ENCODE measurements around the gene COMMD1.

- no peak for TF ChIP-seq EZH2 (IDR thresholded peaks at IDR 0.05; ENCODE audit: borderline replicate concordance, insufficient read depth, low read length, poor library complexity, severe bottlenecking)
- TF ChIP-seq REST (IDR thresholded peaks at IDR 0.05; ENCODE audit: borderline replicate concordance), result no peak
- no peak for TF ChIP-seq EP300 (conservative IDR thresholded peaks at IDR 0.05; ENCODE audit: poor library complexity, severe bottlenecking)
- no peak for TF ChIP-seq CTCF (IDR thresholded peaks at IDR 0.05; ENCODE audit: poor library complexity, severe bottlenecking)
- TF ChIP-seq MXI1 (conservative IDR thresholded peaks at IDR 0.05; ENCODE audit: poor library complexity, severe bottlenecking), result no peak
- TF ChIP-seq POLR2AphosphoS5 (IDR thresholded peaks at IDR 0.05), result no peak
Measured at GRCh38 chr2:62176801-62177200, 271.3 kb downstream of the COMMD1 start.
